GM12878 (cell line): ENCODE measurements around the gene CEBPE. TPM values are rescaled to one million over a fixed set of nuclear protein-coding genes. Genes with fewer than 3 reads are reported as not detected.

Source experiments
- EGR1 ChIP-seq, 2 experiments: IDR thresholded peaks; 1 replicate in 1 of 2; 2 replicates in 1 of 2; pipeline ENCODE4 v1.6.1; 2011 to 2012; ENCODE audit warnings: low read depth in 2 of 2, low read length in 2 of 2, borderline replicate concordance in 1 of 2, mild to moderate bottlenecking in 1 of 2, moderate library complexity in 1 of 2
- MXI1 ChIP-seq: fragments of 150-350 bp; IDR thresholded peaks from 2 replicates; pipeline ENCODE4 v1.6.1; 2011; ENCODE audit warnings: low read depth, mild to moderate bottlenecking, inconsistent platforms, low read length, improper control_type of control experiment
- PML ChIP-seq: IDR thresholded peaks from 2 replicates; pipeline ENCODE4 v1.6.1; 2012; ENCODE audit warnings: low read length, inconsistent platforms
- RBBP5 ChIP-seq: fragments of 200-600 bp; sonication (generic); conservative IDR thresholded peaks from 2 replicates; pipeline ENCODE4 v1.6.1; 2016
- TCF7 ChIP-seq: IDR thresholded peaks from 2 replicates; pipeline ENCODE4 v1.6.1; 2014; ENCODE audit warnings: antibody characterized with exemption, borderline replicate concordance
- ZNF207 ChIP-seq: fragments of 450-650 bp; IDR thresholded peaks from 2 replicates; pipeline ENCODE4 v1.6.1; 2014; ENCODE audit warnings: antibody characterized with exemption, mild to moderate bottlenecking, borderline replicate concordance
- polyA plus RNA-seq, 11 experiments: library from polyadenylated mRNA; depleted of rRNA in 4 of 11; unstranded in 6 of 11; stranded (reverse) in 5 of 11; fragments of >200 nt; fragmentation: Nextera tagmentation in 4 of 11; fragmentation: Illumina TruSeq in 1 of 11; extraction: Ambion mirVana in 4 of 11; extraction: Trizol in 1 of 11; gene quantifications; 1 replicate in 1 of 11; 2 replicates in 10 of 11; pipeline versions ENCODE4 v1.2.1 to v1.2.3, GENCODE V29; 2011 to 2016; ENCODE audit warnings: inconsistent platforms in 2 of 11, missing spikeins in 2 of 11, low read depth in 1 of 11
- total RNA-seq, 4 experiments: library from RNA; depleted of rRNA in 3 of 4; stranded (reverse); fragments of >200 nt in 3 of 4; fragmentation: Illumina TruSeq in 1 of 4; extraction: Trizol in 1 of 4; gene quantifications; 2 replicates each; pipeline versions ENCODE4 v1.2.1 to v1.2.3, GENCODE V29; 2013 to 2021
- TF ChIP-seq, protein P1 (sequence below): fragments of 150-350 bp; IDR thresholded peaks from 2 replicates; pipeline ENCODE4 v1.6.1; 2016; ENCODE audit warnings: low read depth, low read length
- TF ChIP-seq, protein P2 (sequence below): fragments of 450-650 bp; formaldehyde crosslinking; IDR thresholded peaks from 2 replicates; pipeline ENCODE4 v1.4.0; 2022; ENCODE audit warnings: mild to moderate bottlenecking, moderate library complexity

The CEBPE gene
- total and polyA plus RNA-seq, 10 of the 15 experiments (the other 5 are each of a cell fraction or from before 2014, with no cell fraction given) = 0.09 to 0.45 (median 0.24) TPM; not detected in 7

DNA sequence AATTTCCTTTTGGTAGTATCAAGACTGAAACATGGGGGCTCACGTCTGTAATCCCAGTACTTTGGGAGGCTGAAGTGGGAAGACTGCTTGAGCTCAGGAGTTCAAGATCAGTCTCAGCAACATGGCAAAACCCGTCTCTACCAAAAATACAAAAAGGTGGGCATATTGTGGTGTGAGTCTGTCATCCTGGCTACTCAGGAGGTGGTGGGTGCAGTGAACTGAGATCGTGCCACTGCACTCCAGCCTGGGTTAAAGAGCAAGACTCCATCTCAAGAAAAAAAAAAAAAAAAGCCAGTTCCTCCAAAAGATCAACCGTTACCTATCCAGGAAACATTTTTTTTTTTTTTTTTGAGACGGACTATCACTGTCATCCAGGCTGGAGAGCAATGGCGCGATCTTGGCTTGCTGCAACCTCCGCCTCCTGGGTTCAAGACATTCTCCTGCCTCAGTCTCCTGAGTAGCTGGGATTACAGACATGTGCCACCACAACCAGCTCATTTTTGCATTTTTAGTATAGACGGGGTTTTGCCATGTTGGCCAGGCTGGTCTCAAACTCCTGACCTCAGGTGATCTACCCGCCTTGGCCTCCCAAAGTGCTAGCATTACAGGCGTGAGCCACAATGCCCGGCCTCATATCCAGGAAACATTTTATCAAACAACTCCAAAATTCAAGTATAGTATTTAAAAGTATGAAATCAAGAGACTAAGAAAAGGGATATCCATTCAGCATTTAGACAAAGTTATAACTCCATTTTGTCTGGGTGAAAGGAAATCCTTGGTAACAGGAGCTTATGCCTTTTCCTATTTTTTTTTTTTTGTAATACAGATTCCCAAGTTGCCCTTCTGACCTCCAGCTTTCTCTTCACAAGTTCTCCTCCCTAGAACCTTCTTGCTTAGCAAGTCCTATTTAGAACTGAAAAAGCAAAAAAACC, 27.5 kb downstream of the CEBPE start (continued):
- TF ChIP-seq, protein P1, sequence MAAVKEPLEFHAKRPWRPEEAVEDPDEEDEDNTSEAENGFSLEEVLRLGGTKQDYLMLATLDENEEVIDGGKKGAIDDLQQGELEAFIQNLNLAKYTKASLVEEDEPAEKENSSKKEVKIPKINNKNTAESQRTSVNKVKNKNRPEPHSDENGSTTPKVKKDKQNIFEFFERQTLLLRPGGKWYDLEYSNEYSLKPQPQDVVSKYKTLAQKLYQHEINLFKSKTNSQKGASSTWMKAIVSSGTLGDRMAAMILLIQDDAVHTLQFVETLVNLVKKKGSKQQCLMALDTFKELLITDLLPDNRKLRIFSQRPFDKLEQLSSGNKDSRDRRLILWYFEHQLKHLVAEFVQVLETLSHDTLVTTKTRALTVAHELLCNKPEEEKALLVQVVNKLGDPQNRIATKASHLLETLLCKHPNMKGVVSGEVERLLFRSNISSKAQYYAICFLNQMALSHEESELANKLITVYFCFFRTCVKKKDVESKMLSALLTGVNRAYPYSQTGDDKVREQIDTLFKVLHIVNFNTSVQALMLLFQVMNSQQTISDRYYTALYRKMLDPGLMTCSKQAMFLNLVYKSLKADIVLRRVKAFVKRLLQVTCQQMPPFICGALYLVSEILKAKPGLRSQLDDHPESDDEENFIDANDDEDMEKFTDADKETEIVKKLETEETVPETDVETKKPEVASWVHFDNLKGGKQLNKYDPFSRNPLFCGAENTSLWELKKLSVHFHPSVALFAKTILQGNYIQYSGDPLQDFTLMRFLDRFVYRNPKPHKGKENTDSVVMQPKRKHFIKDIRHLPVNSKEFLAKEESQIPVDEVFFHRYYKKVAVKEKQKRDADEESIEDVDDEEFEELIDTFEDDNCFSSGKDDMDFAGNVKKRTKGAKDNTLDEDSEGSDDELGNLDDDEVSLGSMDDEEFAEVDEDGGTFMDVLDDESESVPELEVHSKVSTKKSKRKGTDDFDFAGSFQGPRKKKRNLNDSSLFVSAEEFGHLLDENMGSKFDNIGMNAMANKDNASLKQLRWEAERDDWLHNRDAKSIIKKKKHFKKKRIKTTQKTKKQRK = no peak
- TF ChIP-seq MXI1 (no peak), RBBP5 (no peak), PML (no peak), ZNF207 (no peak), TCF7 (no peak), EGR1 (IDR thresholded peaks at IDR 0.05; ENCODE audit: borderline replicate concordance in 1 of 2, low read depth in 2 of 2, low read length in 2 of 2) (no peak)
- TF ChIP-seq, protein P2, sequence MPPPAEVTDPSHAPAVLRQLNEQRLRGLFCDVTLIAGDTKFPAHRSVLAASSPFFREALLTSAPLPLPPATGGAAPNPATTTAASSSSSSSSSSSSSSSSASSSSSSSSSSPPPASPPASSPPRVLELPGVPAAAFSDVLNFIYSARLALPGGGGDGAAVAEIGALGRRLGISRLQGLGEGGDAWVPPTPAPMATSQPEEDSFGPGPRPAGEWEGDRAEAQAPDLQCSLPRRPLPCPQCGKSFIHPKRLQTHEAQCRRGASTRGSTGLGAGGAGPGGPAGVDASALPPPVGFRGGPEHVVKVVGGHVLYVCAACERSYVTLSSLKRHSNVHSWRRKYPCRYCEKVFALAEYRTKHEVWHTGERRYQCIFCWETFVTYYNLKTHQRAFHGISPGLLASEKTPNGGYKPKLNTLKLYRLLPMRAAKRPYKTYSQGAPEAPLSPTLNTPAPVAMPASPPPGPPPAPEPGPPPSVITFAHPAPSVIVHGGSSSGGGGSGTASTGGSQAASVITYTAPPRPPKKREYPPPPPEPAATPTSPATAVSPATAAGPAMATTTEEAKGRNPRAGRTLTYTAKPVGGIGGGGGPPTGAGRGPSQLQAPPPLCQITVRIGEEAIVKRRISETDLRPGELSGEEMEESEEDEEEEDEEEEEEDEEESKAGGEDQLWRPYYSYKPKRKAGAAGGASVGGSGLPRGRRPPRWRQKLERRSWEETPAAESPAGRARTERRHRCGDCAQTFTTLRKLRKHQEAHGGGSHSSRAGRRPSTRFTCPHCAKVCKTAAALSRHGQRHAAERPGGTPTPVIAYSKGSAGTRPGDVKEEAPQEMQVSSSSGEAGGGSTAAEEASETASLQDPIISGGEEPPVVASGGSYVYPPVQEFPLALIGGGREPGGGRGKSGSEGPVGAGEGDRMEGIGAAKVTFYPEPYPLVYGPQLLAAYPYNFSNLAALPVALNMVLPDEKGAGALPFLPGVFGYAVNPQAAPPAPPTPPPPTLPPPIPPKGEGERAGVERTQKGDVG (CRISPR knock-in tag) = no peak
